GM19455 (cell line): Measurements from ENCODE around the gene EXD3.

Experiments used
- ATAC-seq: cut with Tn5 transposase; IDR thresholded peaks from one replicate; pipeline ENCODE4 v1.9.1; 2021; ENCODE audit not compliant: unreplicated experiment

The EXD3 gene

GRCh38 chr9:137297966-137298365 is 125.0 kb downstream of the EXD3 start:
- no peak for ATAC-seq

DNA sequence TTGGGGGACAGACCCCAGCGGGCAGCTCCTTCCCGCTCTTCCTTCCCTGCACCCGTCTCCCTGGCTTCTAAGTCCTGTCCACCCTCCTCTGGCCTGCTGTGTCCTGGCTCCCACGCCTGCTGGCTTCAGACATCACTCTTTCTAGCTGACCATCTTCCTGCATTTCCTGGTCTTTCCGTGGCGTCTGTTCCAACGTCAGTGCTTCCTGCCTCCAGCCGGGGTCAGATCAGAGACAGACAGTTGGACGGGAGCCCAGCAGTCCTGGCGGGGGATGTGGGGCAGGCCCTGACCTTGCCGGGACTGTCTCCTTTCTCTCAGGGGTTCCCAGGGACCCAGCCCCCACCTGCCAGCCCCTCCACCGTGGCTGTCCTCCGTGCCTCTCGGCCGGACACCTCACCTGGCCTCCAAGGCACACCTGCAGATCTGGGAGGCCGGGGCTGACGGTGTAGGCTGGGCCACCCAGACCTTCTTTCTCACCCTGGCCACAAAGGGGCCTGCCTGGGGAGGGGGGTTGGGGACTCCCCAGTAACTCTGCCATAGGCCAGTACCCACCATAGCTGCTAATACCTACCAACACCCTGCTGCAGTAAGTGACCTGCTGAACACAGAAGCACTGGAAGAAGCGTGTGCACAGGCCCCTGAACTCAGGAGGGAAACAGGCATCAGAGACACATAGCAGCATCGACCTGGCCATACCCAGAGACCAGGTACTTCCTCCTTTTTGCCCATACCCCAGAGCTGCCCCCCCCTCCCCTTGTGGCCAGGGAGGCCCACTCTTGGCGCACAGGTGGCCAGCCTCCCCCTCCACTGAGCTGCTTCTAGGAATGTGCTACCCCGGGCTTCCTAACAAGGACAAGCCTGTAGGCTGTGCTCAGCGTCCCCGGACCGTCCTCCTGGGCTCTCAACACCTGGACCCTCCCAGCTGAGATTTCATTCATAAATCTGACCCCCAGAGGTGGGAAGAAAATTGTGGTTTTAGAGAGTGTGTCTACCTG is 126.0 kb downstream of the EXD3 start:
- no peak for ATAC-seq

DNA sequence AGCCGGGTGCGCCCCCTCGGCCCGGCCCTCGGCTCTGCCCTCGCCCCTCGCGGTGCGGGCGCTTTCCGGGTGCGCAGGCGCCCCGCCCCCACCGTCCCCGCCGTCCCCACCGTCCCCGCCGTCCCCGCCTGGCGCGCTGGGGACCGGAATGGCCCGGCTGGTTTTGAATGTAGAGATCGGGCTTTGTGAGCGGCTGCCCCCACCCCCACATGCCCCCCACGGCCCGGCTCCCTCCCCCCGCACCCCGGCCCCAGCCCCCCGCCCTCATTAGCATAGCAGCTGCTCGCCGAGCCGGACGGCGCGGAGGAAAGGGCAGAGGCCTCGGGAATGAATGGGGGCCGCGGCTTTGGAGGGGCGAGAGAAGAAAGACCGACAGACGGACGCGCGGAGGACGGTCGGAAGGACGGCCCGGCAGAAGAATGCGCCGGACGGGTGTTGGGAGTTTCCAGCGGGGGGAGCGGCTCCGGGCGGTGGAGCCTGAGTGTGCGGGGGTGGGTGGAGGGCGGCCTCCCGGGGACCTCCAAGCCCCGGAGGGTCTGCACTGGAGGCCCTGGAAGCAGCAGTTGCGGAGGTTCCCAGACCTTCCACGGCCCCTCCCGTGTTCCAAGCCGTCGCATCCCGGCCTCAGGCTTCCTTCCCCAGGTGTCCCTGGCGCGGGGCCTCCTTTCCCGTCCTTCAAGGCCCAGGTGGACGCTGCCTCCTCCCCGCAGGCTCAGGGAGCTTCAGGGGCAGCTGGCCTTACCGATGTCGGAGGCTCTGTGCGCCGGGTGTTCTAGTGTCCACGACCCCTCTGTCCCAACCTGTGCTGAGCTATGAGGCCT is 126.9 kb downstream of the EXD3 start:
- no peak for ATAC-seq

DNA sequence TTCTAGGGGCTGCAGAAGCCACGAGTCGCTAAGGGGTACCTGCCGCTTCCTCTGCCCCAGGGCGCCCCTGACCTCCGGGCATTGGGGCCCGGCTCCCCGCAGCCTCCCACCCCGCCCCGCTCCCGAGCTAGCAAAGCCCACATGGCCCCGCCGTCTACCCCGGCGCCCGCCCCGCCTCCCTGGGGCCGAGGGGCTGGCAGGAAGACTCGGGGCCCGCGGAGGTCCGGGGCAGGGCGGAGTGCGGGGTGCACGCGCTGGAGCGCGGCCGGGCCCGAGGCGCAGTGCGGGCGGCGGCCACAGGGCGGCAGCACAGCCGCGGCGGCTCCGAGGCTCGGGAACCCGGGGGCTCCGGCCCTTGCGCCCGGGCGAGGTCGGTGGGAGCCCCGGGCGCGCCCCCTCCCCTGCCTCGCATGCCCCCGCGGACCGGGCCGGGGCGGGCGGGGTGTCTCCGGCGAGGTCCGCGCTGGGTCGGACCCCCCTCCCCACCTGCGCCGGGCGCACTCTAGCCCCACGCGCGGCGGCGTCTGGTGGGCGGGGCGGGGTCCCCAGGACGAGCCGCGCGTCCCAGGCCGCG is 127.6 kb downstream of the EXD3 start:
- ATAC-seq: no peak

DNA sequence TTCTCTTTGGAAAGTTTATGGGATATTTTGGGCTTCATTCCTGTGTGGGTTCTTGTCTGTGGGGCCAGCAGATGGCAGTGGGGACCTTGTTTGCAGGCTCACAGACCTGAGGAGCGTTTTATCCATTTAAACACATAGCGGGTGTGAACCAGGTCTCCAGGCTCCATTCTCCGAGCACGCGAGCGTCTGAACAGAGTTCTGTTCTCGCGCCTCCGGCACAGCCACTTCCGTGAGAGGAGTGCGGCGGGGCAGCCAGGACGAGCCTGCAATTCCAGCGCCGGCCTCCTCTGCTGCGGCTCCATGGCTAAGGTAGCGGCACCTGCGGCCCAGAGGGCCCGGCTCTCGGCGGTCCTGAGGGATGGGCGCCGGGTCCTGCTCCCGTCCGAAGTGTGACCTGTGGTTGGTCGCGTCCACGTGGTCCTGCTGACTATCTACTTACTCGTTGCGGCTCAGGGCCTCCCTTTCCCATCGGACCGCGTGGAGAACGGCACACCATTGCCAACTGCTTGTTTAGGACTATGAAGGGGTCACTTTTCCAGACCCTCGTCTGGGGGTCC is 128.2 kb downstream of the EXD3 start:
- no peak for ATAC-seq

- no peak for ATAC-seq
These were observed 128.8 kb downstream of the EXD3 start for GRCh38 chr9:137294091-137294680.

GRCh38 chr9:137293482-137294090 is 129.4 kb downstream of the EXD3 start:
- no peak for ATAC-seq

- no peak for ATAC-seq
These were observed 129.9 kb downstream of the EXD3 start for GRCh38 chr9:137293094-137293481.

DNA sequence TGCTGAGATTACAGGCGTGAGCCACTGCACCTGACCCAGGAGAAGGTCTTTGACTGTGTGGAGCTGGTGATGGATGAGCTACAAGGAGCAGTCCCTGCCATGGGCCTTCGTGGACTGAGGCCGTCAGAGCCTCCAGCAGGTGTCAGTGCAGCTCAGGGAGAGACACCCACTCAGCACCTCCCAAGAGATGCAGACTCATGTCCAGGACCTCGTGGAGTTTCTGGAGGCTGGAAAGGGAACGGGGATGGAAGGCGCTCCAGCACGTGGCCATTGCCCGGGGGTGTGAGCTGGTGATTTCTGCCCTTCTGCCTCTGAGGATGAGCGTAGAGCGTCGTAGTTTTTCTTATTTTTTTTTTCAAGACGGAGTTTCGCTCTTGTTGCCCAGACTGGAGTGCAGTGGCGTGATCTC is 136.0 kb downstream of the EXD3 start:
- no peak for ATAC-seq

DNA sequence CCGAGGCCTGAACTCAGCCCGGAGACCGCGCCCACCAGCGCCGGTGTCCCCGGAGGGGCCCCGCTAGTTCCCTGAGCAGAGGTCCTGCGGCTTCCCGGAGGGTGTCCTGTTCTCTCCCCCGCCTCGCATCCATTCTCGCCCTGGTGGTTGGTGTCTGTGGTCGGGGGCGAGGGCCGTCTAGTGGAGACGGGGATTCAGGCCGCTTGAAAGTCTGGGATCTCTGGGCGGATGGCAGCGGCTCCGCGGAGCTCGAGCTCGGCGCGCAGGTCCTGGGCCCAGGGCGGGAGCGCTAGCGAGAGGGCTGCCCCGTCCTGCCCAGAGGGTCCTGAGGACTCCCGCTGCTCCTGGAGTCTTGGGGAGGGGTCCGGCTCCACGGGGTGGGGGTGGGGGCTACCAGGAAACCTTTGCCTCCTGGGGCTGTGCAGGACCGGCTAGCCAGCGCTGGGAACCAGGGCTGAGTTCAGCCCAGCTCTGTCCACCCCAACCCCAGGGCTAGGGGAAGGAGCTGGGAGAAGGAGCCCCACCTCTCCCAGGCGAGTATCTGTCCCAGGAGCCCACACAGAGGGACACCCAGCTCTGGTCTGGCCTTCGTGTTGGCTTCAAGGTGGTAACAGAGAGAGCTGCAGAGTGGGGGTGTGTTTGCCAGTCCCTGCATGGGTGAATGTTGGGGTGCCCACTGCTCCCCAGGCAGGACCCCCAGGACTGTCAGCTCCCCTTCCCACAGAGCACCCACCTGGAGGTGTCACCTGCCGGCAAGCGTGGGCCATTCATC is 141.4 kb downstream of the EXD3 start:
- ATAC-seq: no peak

DNA sequence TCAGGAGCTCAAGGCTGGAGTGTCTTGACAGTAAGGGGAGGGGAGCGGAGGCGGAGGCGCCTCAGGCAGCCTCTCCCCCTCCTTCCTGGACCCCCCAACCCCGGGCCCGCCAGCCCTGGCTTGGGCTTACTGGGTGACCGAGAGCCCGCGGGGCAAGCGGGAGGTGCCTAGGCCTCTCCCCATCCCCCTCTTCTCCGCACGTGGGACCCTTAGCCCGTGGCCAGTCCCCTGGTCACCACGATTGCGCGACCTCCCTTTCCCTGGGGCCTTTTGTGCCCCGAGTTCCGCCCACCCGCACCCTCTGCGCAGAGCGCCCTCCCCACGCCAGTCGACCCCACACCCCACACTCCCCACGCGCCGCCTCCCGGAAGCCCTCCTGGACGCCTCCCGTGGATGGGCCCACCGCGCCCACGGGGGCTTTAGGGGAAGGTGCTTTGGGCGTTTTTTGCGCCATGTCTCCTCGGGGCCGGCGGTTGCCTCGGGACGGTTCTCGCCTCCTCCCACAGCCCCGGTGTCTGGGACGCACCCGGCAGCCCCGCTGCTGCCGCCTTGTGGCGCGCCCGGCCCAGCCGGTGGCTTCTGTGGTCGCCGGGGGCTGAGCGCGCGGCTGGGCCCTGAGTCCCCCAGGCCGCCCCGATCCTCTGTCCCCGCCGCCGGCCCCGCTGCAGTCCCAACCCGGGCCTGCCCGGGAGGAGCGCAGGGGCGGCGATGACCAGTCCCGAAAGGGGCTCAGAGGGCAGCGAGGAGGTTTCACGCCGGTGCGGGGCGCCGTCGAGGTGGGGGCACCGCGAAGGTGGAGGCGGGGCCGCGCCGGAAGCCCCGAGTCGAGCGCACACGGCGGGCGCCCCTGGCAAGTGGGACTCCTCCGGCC is 142.3 kb downstream of the EXD3 start:
- no peak for ATAC-seq

DNA sequence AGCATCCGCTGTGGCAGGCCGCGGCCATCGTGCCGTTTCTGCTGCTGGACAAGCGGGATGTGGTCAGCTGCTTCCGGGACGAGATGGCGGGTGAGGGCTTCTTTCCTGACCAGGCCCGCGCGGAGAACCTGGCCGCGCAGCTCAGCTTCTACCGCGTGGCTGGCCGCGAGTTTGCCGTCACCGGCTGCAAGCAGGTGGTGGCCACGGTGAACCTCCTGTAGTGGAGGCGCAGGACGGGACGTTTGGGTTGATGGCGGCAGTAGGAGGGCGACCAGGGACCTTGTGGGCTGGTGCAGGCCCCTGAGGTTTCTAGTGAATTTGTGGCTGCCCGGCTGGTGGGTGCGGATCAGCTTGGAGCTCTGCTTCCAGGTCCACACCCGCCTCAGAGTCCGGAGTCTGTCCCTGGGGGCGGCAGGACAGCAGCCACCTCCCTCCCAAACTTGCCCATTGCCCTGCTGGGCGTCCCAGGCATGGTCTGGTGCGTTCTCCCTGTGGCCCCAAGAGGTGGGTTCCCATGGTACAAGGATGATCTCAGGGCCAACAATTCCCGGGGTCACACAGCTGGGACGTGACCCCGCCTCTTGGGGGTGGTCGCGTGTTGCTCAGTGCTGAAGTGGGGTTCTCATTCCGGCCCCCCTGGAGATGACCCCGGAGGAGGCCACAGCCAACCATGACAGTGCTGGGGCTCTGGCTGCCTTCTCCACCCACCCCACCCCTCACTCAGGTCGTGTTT is 143.1 kb downstream of the EXD3 start:
- no peak for ATAC-seq

DNA sequence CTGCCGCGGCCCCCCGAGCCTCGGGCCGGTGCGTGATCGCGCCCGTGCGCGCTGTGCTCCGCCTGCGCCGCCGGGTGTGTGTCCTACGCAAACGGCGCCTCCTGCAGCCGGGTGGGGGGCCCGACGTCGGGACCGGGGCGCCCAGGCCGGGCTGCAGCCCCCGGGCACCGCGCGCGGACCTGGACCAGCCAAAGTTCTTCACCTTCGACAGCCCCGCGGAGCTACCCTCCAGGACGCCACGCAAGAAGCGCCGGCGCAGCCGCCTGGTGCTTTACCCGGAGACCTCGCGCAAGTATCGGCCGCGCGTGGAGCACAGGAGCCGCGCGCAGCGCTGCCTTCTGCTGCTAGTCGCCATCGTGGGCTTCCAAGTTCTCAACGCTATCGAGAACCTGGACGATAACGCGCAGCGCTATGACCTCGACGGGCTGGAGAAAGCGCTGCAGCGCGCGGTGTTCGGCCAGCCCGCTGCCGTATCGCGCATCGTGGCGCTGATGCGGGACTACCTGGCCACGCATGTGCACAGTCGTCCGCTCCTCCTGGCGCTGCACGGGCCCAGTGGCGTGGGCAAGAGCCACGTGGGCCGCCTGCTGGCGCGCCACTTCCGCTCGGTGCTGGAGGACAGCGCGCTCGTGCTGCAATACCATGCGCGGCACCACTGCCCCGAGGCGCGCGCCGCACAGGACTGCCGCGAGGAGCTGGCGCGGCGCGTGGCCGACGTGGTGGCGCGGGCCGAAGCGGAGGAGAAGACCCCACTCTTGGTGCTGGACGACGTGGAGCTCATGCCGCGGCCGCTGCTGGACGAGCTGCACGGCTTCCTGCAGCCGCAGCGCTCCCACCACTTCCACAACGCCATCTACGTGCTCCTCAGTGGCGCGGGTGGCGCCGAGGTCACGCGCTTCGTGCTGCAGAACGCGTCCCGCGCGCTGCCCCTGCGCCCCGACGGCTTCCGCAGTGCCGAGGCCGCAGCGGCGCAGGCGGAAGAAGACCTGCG is 143.9 kb downstream of the EXD3 start:
- ATAC-seq: no peak

GRCh38 chr9:137278061-137278701 is 144.8 kb downstream of the EXD3 start:
- ATAC-seq: no peak

DNA sequence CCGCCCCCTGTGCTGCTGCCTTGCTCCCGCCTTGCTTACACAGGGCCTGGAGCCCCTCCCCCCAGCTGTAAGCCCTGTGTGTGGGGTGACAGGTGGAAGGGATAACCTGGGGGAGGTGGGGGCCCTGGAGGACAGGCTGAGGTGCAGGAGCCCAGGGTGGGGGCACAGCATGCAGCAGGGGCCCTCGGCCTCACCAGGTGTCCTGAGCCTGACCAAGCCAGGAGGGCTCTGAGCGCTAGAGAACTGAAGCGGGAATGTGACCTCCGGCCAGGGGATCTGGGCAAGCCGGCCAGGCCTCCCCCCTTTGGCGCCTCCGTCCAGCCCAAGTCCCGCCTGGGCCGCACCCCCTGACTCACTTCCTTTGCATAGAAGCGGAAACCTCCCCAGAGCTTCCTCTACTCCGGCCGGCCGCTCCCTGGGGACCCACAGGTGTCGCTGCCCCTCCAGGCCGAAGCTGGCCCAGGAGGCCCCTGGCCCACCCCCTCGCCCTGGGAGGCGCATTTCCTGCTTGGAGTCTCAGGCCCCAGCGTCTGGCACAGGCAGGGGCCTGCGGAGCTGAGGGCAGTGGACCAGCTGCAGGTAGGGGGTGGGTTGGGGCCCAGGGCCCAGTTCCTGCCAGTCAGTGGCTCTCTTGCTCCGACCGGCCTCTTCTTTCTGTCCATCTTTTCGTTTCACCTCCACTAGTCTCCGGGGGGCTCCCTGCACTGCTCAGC is 145.5 kb downstream of the EXD3 start, which contains the start of gene TOR4A:
Gene TOR4A, plus strand, starts transcription at position 398 of the 713 bp plus-strand sequence. CDS start 964 bp downstream, outside the sequence.
- peak; percentile 70 for ATAC-seq
